Activated T-cell treated with anti-CD3 and anti-CD28 coated beads for 24 hours (primary cell): Measurements from ENCODE around the gene EPB41.
"Not testable (repeated sequence)": the region's sequence is repeated elsewhere in the genome, so short reads cannot be mapped to it uniquely, and the experiment has no call there.

ENCODE experiments used
- DNase-seq: peaks from one replicate; pipeline ENCODE4 v3.0.0-alpha.2; 2020; ENCODE audit warnings: low read depth

Gene EPB41

GRCh38 chr1:29052941-29053340 lies 138.6 kb downstream of the EPB41 start:
- no peak for DNase-seq

DNA sequence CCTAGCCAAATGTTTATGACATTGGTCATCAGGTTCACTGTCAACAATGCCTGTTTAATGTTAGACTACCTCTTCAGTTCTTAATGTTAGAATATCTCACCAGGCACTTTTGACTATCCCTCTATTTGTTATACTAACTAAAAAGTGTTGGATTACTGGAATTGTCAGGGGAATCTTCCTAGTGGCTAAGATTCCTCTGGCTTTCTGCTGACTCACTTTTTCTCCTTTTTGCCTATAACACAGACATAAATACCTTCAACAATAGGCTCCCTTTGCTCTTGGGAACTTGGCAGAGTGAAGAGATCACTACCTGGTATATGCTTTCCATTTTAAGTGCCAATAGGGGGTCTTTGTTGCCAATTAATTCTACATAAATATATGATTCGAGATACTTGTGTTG lies 140.8 kb downstream of the EPB41 start:
- no peak for DNase-seq

GRCh38 chr1:29056256-29056655 lies 141.9 kb downstream of the EPB41 start:
- DNase-seq = no peak

DNA sequence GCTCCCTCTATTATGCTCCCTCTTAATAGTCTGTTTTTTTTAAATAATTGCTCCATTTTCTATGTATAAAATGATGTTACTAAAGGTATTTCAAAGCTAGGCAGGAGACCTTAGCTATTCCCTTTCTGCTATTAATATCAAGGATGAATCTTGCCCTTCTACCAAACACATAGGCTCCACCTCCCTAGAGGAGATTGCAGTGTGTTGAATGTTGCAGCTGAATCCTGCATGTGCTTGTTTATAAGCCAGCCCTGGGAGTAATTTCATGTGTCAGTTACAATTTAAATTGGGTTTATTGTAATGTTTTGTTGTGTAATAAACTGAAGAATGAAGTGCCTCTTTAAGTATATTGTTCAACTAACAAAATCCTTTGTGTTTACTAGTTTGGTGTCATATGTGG lies 143.3 kb downstream of the EPB41 start:
- no peak for DNase-seq

DNA sequence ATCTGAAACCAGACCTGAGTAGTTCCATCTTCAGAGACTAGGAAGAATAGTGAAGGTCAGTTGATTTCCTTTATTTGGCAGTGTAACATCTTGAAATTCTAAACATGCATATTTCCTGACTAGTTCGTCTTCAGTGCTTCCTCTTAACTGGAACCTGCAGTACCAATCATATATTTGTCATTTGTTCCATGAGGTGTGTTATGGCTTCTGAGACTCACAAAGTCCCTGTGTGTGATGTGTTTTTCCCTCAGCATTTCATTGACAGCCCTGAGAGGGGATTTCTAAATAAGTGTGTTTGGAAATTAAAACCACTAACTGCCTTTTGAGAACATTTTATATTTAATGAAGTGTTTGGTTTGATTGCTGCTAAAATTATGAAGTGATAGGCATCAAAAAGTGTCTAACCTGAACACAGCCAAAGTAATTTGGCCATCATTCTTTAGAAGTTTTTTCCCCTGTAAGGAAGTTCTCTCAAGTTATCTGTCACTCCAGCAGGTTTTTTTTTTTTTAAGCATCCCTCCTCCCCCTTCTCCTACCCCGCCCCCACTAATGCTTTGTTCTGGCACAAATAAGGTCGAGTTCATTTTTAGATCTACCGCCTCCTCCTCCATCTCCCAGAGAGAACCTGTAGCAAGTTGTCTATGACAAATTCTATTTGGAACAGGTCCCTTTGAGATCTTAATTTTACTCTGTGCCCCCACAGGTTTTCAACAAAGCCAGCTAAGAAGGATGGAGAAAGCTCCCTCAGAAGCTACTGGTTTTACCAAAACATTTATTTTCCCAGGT lies 148.0 kb downstream of the EPB41 start:
- DNase-seq = peak; percentile 34

GRCh38 chr1:29064064-29064463 lies 149.7 kb downstream of the EPB41 start:
- DNase-seq = no peak

DNA sequence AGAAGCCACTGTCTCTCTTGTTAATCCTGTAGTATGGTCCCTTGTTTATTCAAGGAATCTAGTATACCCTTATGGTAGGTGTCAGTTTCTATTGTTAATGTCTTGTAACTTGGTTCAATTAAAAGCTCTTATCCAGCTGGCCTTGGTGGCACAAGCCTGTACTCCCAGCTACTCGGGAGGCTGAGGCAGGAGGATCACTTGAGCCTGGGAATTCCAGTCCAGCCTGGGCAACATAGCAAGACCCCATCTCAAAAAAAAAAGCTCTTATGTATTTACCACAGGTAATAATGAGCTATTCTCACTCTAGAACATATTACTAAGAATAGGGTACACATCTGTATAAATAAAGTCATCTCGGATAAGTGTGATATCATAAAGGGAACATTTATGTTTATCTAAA lies 162.8 kb downstream of the EPB41 start:
- DNase-seq = no peak

DNA sequence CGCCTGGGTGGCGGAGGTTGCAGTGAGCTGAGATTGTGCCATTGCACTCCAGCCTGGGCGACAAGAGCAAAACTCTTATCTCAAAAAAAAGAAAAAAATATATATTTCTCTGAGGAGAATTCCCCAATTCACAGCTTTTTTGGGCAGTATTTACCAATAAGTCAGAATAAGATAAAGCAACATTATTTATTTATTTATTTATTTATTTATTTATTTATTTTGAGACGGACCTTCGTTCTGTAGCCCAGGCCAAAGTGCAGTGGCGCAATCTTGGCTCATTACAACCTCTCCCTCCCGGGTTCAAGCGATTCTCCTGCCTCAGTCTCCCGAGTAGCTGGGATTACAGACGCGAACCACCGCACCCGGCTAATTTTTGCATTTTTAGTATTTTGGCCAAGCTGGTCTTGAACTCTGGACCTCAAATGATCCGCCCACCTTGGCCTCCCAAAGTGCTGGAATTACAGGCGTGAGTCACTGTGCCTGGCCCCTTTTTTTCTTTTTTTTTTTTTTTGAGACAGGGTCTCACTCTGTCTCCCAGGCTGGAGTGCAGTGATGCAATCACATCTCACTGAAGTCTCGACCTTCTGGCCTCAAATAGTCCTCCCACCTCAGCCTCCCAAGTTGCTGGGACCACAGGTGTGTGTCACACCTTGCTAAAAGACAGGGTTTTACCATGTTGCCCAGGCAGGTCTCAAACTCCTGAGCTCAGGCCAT lies 165.7 kb downstream of the EPB41 start:
- not testable (repeated sequence) for DNase-seq

- no peak for DNase-seq
Measured at GRCh38 chr1:29081201-29081600, 166.8 kb downstream of the EPB41 start.

GRCh38 chr1:29082519-29082918 lies 168.2 kb downstream of the EPB41 start:
- no peak for DNase-seq

GRCh38 chr1:29083317-29084195 lies 169.2 kb downstream of the EPB41 start:
- DNase-seq = no peak

- no peak for DNase-seq
Measured at GRCh38 chr1:29084196-29084521, 169.8 kb downstream of the EPB41 start.

DNA sequence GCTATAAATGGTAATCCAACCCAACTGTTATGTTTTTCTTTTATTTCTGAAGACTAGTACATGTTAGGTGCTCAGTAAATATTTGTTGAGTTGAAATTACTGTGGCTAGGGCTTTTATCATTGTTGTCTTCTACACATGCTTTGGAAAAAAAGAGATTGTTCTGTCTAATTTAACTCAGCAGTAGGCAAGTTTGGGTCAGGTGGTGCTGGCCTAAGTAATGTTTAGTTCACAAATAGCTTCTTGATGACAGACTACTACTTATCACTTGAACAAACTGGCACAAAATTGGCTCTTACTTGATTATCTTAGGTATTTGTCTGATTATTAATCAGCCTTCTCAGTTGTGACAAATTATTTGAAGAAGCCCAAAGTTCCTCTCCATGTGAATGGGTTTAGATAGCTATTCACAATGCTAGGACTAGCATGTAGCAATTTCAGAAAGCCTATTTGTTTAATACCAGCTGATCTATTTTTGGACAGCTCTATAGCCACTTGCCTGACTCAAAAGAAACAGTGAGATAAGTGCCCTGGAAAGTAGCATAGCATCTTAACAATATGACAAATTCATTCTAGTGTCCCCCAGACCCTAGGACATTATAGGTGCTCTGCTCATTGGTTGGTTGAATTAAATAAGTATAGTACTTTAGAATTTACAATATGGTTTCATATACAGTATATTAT lies 176.7 kb downstream of the EPB41 start:
- no peak for DNase-seq

DNA sequence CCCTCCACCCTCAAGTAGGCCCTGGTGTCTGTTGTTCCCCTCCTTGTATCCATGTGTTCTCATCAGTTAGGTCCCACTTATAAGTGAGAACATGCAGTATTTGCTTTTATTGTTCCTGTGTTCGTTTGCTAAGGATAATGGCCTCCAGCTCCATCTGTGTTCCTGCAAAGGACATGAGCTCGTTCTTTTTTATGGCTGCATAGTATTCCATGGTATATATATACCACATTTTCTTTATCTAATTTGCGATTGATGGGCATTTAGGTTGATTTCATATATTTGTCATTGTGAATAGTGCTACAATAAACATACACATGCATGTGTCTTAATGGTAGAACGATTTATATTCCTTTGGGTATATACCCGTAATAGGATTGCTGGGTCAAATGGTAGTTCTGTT lies 178.3 kb downstream of the EPB41 start:
- not testable (repeated sequence) for DNase-seq

GRCh38 chr1:29094433-29094832 lies 180.1 kb downstream of the EPB41 start:
- DNase-seq = no peak

DNA sequence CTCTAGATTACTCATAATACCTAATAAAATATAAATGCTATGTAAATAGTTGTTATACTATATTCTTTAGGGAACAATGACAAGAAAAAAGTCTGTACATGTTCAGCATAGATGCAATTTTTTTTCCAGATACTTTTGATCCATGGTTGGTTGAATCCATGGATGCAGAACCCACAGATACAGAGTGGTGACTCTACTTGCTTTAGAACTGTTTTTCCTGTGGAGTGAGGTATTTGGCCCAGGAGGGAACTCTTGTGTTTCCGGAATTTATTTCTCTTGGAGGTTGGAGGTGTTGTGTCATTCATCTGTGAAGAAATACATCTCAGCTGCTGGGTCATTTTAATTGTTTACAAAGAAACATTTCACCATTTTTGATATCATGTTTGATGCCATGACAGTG lies 180.6 kb downstream of the EPB41 start:
- no peak for DNase-seq

DNA sequence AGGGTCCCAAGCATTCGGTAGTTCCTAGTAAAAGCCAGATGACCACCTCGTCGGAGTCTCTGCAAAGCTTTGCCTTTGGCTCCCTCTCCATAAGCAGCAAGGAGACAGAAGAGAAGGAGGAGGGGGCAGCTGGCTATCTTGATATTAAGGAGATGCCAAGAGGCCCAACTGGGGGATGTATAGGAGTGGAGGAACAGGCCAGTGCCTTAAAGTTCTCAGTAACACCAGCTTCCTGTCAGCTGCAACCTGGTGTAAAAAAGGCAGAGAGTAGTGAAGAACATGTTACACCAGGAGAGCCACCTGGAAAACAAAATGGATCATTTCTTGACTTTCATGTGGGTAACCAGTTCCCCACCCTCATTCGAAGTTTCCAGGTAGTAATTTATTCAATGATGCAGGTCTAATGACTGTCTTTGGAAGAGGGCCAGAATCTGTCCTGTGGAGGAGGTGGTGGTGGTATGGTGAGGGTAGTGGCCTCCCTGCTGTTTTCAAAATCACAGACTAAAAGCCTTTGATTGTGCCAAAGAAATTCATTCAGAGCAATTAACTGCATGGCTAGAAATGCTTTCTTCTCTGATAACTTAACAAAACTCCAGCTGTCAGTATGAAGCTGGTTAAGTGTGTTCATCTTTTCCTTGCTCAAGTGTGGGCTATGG lies 182.0 kb downstream of the EPB41 start:
- no peak for DNase-seq

GRCh38 chr1:29099286-29099685 lies 184.9 kb downstream of the EPB41 start:
- no peak for DNase-seq

DNA sequence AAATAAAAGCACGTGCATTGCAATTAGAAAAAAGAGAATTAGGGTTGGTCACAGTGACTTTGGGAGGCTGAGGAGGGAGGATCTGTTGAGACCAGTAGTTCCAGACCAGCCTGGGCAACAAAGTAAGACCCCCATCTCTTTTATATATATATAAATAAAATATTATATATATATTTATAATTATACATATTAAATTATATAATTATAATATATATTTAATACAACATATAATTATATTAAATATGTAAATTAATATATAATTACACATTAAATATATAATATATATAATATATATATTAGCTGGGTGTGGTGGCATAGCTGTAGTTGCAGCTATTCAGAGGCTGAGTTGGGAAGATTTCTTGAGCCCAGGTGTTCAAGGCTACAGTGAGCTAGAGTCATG lies 186.1 kb downstream of the EPB41 start:
- DNase-seq = no peak

DNA sequence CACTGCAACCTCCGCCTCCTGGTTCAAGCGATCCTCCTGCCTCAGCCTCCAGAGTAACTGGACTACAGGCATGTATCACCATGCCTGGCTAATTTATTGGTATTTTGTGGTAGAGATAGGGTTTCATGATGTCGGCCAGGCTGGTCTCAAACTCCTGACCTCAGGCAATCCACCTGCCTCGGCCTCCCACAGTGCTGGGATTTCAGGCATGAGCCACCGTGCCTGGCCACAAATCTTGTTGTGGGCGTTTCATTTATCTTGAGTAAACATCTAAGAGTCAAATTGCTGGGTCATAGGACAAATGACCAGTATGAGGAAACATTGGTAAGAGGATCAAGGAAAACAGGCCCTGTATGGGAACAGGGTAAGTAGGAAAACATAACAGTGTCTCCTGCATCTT lies 191.5 kb downstream of the EPB41 start:
- DNase-seq = no peak

DNA sequence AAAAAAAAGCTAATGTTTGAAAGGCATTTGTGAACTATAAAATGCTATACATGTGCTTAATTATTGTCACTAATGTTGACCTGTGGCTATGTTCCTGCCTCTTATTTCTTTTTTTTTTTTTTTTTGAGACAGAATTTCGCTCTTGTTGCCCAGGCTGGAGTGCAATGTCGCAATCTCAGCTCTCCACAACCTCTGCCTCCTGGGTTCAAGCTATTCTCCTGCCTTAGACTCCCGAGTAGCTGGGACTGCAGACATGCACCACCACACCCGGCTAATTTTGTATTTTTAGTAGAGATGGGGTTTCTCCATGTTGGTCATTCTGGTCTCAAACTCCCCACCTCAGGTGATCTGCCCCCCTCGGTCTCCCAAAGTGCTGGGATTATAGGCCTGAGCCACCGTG lies 193.7 kb downstream of the EPB41 start:
- not testable (repeated sequence) for DNase-seq
